SK-N-SH treated with all-trans-retinoic acid at 6 μM for 48 hours (cell line): Measurements from ENCODE around the gene ABI3BP.
A peak's percentile ranks its signal among the peaks of the same experiment; 100 is the strongest.

ENCODE experiments used
- ATAC-seq: fragments of 200-7000 bp; cut with Tn5 transposase; 3 replicates; pipeline ENCODE4 v1.9.1; 2020; ENCODE audit warnings: mild to moderate bottlenecking, moderate library complexity
- ARNTL ChIP-seq: fragments of 450-650 bp; formaldehyde crosslinking; IDR thresholded peaks from 2 replicates; pipeline ENCODE4 v1.5.0; 2020; ENCODE audit warnings: low read depth, mild to moderate bottlenecking, moderate library complexity, borderline replicate concordance
- BACH2 ChIP-seq: fragments of 250-450 bp; sonication (Bioruptor Pico); IDR thresholded peaks from 2 replicates; pipeline ENCODE4 v1.9.0; 2021; ENCODE audit warnings: mild to moderate bottlenecking, borderline replicate concordance
- CSDC2 ChIP-seq: fragments of 250-450 bp; sonication (Bioruptor Pico); IDR thresholded peaks from 2 replicates; pipeline ENCODE4 v1.5.0; 2020; ENCODE audit warnings: mild to moderate bottlenecking, moderate library complexity
- ESRRG ChIP-seq: fragments of 250-450 bp; sonication (Bioruptor Pico); IDR thresholded peaks from 2 replicates; pipeline ENCODE4 v1.6.1; 2021; ENCODE audit warnings: mild to moderate bottlenecking
- GLIS3 ChIP-seq: fragments of 250-450 bp; sonication (Bioruptor Pico); IDR thresholded peaks from 2 replicates; pipeline ENCODE4 v1.5.0; 2020; ENCODE audit warnings: mild to moderate bottlenecking, moderate library complexity
- ISL1 ChIP-seq: fragments of 250-450 bp; sonication (Bioruptor Pico); IDR thresholded peaks from 2 replicates; pipeline ENCODE4 v2.1.2; 2022; ENCODE audit warnings: mild to moderate bottlenecking, moderate library complexity
- PPARA ChIP-seq: fragments of 250-450 bp; sonication (Bioruptor Pico); IDR thresholded peaks from 2 replicates; pipeline ENCODE4 v1.5.0; 2020; ENCODE audit warnings: mild to moderate bottlenecking, borderline replicate concordance
- RARB ChIP-seq: fragments of 250-450 bp; sonication (Bioruptor Pico); IDR thresholded peaks from 2 replicates; pipeline ENCODE4 v1.8.0; 2021; ENCODE audit warnings: mild to moderate bottlenecking, moderate library complexity
- SNAI2 ChIP-seq: fragments of 250-450 bp; sonication (Bioruptor Pico); IDR thresholded peaks from 2 replicates; pipeline ENCODE4 v1.5.0; 2020; ENCODE audit warnings: mild to moderate bottlenecking, moderate library complexity
- TCF4 ChIP-seq: fragments of 250-450 bp; sonication (Bioruptor Pico); IDR thresholded peaks from 2 replicates; pipeline ENCODE4 v1.8.0; 2021; ENCODE audit warnings: mild to moderate bottlenecking, moderate library complexity, borderline replicate concordance
- TOX ChIP-seq: fragments of 250-450 bp; sonication (Bioruptor Pico); IDR thresholded peaks from 2 replicates; pipeline ENCODE4 v1.8.0; 2021; ENCODE audit warnings: mild to moderate bottlenecking, moderate library complexity, borderline replicate concordance
- ZC3H10 ChIP-seq: fragments of 250-450 bp; sonication (Bioruptor Pico); IDR thresholded peaks from 2 replicates; pipeline ENCODE4 v1.5.1; 2021; ENCODE audit warnings: mild to moderate bottlenecking, moderate library complexity
- ZFP3 ChIP-seq: fragments of 250-450 bp; sonication (Bioruptor Pico); IDR thresholded peaks from 2 replicates; pipeline ENCODE4 v1.5.0; 2020; ENCODE audit warnings: mild to moderate bottlenecking, moderate library complexity
- ZFP30 ChIP-seq: fragments of 450-650 bp; formaldehyde crosslinking; IDR thresholded peaks from 2 replicates; pipeline ENCODE4 v1.5.0; 2022; ENCODE audit warnings: mild to moderate bottlenecking, moderate library complexity
- ZNF565 ChIP-seq: fragments of 450-650 bp; formaldehyde crosslinking; conservative IDR thresholded peaks from 2 replicates; pipeline ENCODE4 v1.5.0; 2020; ENCODE audit warnings: low read depth, mild to moderate bottlenecking, moderate library complexity
- ZNF70 ChIP-seq: fragments of 450-650 bp; formaldehyde crosslinking; IDR thresholded peaks from 2 replicates; pipeline ENCODE4 v1.5.0; 2020; ENCODE audit warnings: mild to moderate bottlenecking, moderate library complexity
- ZNF8 ChIP-seq: fragments of 450-650 bp; formaldehyde crosslinking; IDR thresholded peaks from 2 replicates; pipeline ENCODE4 v1.5.0; 2020; ENCODE audit warnings: mild to moderate bottlenecking, moderate library complexity
- TF ChIP-seq, protein P1 (sequence below): fragments of 250-450 bp; sonication (Bioruptor Pico); IDR thresholded peaks from 2 replicates; pipeline ENCODE4 v1.5.1; 2020; ENCODE audit warnings: low read depth, mild to moderate bottlenecking, moderate library complexity
- TF ChIP-seq, protein P2 (sequence below): fragments of 250-450 bp; sonication (Bioruptor Pico); IDR thresholded peaks from 2 replicates; pipeline ENCODE4 v1.8.0; 2020; ENCODE audit warnings: mild to moderate bottlenecking, moderate library complexity, borderline replicate concordance
- TF ChIP-seq, protein P3 (sequence below): fragments of 250-450 bp; sonication (Bioruptor Pico); IDR thresholded peaks from 2 replicates; pipeline ENCODE4 v1.5.0; 2020; ENCODE audit warnings: mild to moderate bottlenecking, moderate library complexity
- TF ChIP-seq, protein P4 (sequence below): fragments of 250-450 bp; sonication (Bioruptor Pico); IDR thresholded peaks from 2 replicates; pipeline ENCODE4 v1.5.1; 2021; ENCODE audit warnings: mild to moderate bottlenecking, moderate library complexity
- TF ChIP-seq, protein P5 (sequence below): fragments of 250-450 bp; sonication (Bioruptor Pico); IDR thresholded peaks from 2 replicates; pipeline ENCODE4 v1.8.0; 2021; ENCODE audit warnings: low read depth, mild to moderate bottlenecking, moderate library complexity, borderline replicate concordance

ABI3BP gene

DNA sequence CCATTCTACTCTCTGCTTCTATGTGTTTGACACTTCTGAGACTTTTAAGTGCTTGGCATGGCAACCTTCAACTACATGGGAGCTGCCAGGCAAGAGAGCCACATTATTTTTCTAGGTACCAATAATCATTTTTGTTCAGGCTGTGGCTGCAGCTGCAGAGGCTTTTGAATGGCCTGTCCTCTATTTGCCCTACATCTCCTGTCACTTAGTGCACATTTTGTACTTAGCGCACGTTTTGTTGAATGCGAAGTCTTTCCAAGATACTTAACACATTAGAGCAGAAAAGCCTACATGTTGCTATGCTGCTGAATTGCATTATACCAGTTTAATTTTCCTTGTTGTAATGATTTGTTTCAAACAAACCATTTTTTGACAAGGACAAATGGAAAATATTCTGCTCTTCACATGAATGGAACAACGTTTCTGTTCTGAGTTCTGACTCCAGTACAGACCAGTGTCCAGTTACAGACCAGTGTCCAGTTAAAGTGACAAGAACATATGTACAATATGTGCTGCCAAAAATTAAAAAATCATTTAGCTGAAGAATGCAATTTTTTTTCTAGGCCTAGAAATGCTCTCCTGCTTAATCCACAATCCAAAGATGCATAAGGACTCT lies 113.9 kb downstream of the ABI3BP start (continued):
- no peak for TF ChIP-seq ARNTL (CRISPR knock-in tag)
- TF ChIP-seq BACH2 (CRISPR knock-in tag): no peak
- TF ChIP-seq ZFP30: no peak
- TF ChIP-seq ZFP3: no peak
- TF ChIP-seq SNAI2 (CRISPR knock-in tag): no peak
- TF ChIP-seq ISL1 (CRISPR knock-in tag): no peak
- no peak for TF ChIP-seq ZNF70 (CRISPR knock-in tag)
- TF ChIP-seq PPARA (CRISPR knock-in tag): no peak
- no peak for TF ChIP-seq TCF4
- no peak for TF ChIP-seq TOX (CRISPR knock-in tag)
- TF ChIP-seq RARB: no peak

DNA sequence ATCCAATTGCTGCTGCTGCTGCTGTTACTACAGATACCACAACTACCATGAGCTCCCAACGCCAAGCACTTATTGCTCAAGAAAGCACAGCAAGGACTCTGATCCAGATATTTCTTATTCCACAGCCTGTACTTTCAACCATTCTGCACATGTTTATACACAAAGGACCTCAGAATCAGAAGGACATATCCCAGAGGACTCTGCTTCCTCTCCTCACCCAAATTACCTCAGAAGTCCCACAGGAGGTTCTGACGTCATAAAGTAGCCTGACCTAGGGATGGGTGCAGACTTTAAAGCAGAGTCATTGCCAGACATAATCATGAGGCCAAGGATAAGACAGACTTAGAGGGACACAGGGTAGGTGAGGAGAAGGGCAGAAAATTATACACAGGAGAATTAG lies 115.9 kb downstream of the ABI3BP start:
- no peak for ATAC-seq
- no peak for TF ChIP-seq PPARA (CRISPR knock-in tag)
- no peak for TF ChIP-seq ZNF565
- TF ChIP-seq, all 23 proteins: peak for 0

DNA sequence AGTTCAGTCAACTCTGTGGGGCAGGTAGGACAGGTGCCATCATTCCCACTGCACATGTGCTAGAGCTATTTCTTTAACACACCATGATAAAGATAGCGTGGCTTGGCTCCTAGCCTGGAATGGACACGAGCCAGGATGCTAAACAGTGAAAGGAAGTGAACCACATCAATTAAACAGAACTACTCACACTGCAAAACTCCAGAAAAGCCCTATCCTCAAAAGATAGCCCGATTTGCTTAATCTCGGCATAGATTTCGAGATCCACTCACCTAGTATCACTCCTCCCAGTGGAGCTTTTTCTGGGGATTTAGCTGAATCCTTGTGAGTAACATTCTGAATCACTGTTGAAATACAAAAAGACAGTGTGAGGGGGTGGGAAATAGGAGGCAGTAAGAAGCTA lies 118.0 kb downstream of the ABI3BP start:
- peak; percentile 78 for ATAC-seq
- TF ChIP-seq, protein P1, sequence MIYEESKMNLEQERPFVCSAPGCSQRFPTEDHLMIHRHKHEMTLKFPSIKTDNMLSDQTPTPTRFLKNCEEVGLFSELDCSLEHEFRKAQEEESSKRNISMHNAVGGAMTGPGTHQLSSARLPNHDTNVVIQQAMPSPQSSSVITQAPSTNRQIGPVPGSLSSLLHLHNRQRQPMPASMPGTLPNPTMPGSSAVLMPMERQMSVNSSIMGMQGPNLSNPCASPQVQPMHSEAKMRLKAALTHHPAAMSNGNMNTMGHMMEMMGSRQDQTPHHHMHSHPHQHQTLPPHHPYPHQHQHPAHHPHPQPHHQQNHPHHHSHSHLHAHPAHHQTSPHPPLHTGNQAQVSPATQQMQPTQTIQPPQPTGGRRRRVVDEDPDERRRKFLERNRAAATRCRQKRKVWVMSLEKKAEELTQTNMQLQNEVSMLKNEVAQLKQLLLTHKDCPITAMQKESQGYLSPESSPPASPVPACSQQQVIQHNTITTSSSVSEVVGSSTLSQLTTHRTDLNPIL (CRISPR knock-in tag): no peak
- TF ChIP-seq ISL1 (CRISPR knock-in tag): peak; percentile 30; the same call in 1 of the 2 replicates
- TF ChIP-seq, protein P2, sequence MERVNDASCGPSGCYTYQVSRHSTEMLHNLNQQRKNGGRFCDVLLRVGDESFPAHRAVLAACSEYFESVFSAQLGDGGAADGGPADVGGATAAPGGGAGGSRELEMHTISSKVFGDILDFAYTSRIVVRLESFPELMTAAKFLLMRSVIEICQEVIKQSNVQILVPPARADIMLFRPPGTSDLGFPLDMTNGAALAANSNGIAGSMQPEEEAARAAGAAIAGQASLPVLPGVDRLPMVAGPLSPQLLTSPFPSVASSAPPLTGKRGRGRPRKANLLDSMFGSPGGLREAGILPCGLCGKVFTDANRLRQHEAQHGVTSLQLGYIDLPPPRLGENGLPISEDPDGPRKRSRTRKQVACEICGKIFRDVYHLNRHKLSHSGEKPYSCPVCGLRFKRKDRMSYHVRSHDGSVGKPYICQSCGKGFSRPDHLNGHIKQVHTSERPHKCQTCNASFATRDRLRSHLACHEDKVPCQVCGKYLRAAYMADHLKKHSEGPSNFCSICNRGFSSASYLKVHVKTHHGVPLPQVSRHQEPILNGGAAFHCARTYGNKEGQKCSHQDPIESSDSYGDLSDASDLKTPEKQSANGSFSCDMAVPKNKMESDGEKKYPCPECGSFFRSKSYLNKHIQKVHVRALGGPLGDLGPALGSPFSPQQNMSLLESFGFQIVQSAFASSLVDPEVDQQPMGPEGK (CRISPR knock-in tag): no peak
- TF ChIP-seq, protein P3, sequence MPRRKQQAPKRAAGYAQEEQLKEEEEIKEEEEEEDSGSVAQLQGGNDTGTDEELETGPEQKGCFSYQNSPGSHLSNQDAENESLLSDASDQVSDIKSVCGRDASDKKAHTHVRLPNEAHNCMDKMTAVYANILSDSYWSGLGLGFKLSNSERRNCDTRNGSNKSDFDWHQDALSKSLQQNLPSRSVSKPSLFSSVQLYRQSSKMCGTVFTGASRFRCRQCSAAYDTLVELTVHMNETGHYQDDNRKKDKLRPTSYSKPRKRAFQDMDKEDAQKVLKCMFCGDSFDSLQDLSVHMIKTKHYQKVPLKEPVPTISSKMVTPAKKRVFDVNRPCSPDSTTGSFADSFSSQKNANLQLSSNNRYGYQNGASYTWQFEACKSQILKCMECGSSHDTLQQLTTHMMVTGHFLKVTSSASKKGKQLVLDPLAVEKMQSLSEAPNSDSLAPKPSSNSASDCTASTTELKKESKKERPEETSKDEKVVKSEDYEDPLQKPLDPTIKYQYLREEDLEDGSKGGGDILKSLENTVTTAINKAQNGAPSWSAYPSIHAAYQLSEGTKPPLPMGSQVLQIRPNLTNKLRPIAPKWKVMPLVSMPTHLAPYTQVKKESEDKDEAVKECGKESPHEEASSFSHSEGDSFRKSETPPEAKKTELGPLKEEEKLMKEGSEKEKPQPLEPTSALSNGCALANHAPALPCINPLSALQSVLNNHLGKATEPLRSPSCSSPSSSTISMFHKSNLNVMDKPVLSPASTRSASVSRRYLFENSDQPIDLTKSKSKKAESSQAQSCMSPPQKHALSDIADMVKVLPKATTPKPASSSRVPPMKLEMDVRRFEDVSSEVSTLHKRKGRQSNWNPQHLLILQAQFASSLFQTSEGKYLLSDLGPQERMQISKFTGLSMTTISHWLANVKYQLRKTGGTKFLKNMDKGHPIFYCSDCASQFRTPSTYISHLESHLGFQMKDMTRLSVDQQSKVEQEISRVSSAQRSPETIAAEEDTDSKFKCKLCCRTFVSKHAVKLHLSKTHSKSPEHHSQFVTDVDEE (CRISPR knock-in tag): no peak
- no peak for TF ChIP-seq PPARA (CRISPR knock-in tag)
- no peak for TF ChIP-seq ZC3H10 (CRISPR knock-in tag)

DNA sequence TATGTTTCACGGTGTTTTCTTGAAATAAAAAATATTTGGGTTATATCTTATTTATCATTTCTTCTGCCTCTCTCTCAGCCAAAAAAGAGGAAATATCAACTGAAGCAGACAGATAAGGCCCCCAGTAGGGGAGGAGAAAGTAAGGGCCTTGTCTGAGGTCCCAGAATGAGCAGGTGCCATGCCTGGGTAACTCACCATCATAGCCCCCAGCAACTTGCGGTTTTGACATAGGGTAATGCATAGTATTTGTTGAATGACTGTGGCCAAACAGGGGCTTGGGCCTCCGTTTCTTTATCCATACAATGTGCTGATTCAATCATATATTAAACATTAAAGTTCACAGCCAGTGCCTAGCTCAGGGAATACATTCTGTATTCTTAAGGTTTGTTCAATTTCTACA lies 119.6 kb downstream of the ABI3BP start:
- TF ChIP-seq ZNF8 (CRISPR knock-in tag): no peak
- TF ChIP-seq CSDC2: no peak
- TF ChIP-seq, protein P4, sequence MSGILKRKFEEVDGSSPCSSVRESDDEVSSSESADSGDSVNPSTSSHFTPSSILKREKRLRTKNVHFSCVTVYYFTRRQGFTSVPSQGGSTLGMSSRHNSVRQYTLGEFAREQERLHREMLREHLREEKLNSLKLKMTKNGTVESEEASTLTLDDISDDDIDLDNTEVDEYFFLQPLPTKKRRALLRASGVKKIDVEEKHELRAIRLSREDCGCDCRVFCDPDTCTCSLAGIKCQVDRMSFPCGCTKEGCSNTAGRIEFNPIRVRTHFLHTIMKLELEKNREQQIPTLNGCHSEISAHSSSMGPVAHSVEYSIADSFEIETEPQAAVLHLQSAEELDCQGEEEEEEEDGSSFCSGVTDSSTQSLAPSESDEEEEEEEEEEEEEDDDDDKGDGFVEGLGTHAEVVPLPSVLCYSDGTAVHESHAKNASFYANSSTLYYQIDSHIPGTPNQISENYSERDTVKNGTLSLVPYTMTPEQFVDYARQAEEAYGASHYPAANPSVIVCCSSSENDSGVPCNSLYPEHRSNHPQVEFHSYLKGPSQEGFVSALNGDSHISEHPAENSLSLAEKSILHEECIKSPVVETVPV (CRISPR knock-in tag): no peak
- TF ChIP-seq ZFP30: no peak
- no peak for TF ChIP-seq GLIS3 (CRISPR knock-in tag)
- no peak for TF ChIP-seq PPARA (CRISPR knock-in tag)
- no peak for TF ChIP-seq ESRRG
- no peak for TF ChIP-seq TCF4
- no peak for TF ChIP-seq ZNF565
- no peak for TF ChIP-seq ZFP3
- TF ChIP-seq ZC3H10 (CRISPR knock-in tag): no peak
- TF ChIP-seq SNAI2 (CRISPR knock-in tag): no peak
- TF ChIP-seq, protein P5, sequence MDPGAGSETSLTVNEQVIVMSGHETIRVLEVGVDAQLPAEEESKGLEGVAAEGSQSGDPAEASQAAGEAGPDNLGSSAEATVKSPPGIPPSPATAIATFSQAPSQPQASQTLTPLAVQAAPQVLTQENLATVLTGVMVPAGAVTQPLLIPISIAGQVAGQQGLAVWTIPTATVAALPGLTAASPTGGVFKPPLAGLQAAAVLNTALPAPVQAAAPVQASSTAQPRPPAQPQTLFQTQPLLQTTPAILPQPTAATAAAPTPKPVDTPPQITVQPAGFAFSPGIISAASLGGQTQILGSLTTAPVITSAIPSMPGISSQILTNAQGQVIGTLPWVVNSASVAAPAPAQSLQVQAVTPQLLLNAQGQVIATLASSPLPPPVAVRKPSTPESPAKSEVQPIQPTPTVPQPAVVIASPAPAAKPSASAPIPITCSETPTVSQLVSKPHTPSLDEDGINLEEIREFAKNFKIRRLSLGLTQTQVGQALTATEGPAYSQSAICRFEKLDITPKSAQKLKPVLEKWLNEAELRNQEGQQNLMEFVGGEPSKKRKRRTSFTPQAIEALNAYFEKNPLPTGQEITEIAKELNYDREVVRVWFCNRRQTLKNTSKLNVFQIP (CRISPR knock-in tag): no peak
- ATAC-seq: no peak
